ENCODE measurements around the gene ARF5.

The ARF5 gene

GRCh38 chr7:127598318-127598717 lies 10.1 kb downstream of the ARF5 start:
- DNase-seq (ENCODE audit: low read depth), result no peak
- no peak overlapping the region for H3K4me3 ChIP-seq (ENCODE audit: low read depth, low read length)
- TF ChIP-seq CTCF (conservative IDR thresholded peaks at IDR 0.05; ENCODE audit: low read depth, low read length), result peak; percentile 37

GRCh38 chr7:127600885-127601284 lies 12.7 kb downstream of the ARF5 start:
- no peak overlapping the region for H3K4me3 ChIP-seq (ENCODE audit: low read depth, low read length)
- no peak for DNase-seq (ENCODE audit: low read depth)
- TF ChIP-seq CTCF (conservative IDR thresholded peaks at IDR 0.05; ENCODE audit: low read depth, low read length), result no peak

- no peak for TF ChIP-seq CTCF (conservative IDR thresholded peaks at IDR 0.05; ENCODE audit: low read depth, low read length)
- DNase-seq (ENCODE audit: low read depth), result no peak
Observed at GRCh38 chr7:127608446-127608845, 20.2 kb downstream of the ARF5 start.

GRCh38 chr7:127609297-127609696 lies 21.1 kb downstream of the ARF5 start:
- no peak for DNase-seq (ENCODE audit: low read depth)
- H3K4me3 ChIP-seq (ENCODE audit: low read depth, low read length), result no peak overlapping the region
- TF ChIP-seq CTCF (conservative IDR thresholded peaks at IDR 0.05; ENCODE audit: low read depth, low read length), result no peak

More at GRCh38 chr7:127608446-127608845, 20.2 kb downstream of the ARF5 start:
- H3K4me3 ChIP-seq (ENCODE audit: low read depth, low read length), result no peak overlapping the region

GRCh38 chr7:127612263-127612662 lies 24.1 kb downstream of the ARF5 start:
- TF ChIP-seq CTCF (conservative IDR thresholded peaks at IDR 0.05; ENCODE audit: low read depth, low read length), result no peak
- H3K4me3 ChIP-seq (ENCODE audit: low read depth, low read length), result no peak overlapping the region
- DNase-seq (ENCODE audit: low read depth), result no peak

- TF ChIP-seq CTCF (conservative IDR thresholded peaks at IDR 0.05; ENCODE audit: low read depth, low read length), result no peak
- no peak for DNase-seq (ENCODE audit: low read depth)
- H3K4me3 ChIP-seq (ENCODE audit: low read depth, low read length), result no peak overlapping the region
Observed at GRCh38 chr7:127616724-127617123, 28.5 kb downstream of the ARF5 start.

- H3K4me3 ChIP-seq (ENCODE audit: low read depth, low read length), result no peak within 1 kb of the TSS
- DNase-seq (ENCODE audit: low read depth), result no peak
- no peak for TF ChIP-seq CTCF (conservative IDR thresholded peaks at IDR 0.05; ENCODE audit: low read depth, low read length)
Observed at GRCh38 chr7:127618042-127618441, 29.8 kb downstream of the ARF5 start, which contains the start of gene PAX4. PAX4 (minus strand) TSS chr7:127618142; CDS start chr7:127615928, 2,214 bp downstream.
